NCI-H2227 treated with DMSO at 0.1 percent for 48 hours (cell line): ENCODE results near the gene CLCA2.

Experiments used
- DNase-seq: peaks from one replicate; lab custom pipeline; 2025; lab: John Stamatoyannopoulos, UW

The CLCA2 gene, protein sequence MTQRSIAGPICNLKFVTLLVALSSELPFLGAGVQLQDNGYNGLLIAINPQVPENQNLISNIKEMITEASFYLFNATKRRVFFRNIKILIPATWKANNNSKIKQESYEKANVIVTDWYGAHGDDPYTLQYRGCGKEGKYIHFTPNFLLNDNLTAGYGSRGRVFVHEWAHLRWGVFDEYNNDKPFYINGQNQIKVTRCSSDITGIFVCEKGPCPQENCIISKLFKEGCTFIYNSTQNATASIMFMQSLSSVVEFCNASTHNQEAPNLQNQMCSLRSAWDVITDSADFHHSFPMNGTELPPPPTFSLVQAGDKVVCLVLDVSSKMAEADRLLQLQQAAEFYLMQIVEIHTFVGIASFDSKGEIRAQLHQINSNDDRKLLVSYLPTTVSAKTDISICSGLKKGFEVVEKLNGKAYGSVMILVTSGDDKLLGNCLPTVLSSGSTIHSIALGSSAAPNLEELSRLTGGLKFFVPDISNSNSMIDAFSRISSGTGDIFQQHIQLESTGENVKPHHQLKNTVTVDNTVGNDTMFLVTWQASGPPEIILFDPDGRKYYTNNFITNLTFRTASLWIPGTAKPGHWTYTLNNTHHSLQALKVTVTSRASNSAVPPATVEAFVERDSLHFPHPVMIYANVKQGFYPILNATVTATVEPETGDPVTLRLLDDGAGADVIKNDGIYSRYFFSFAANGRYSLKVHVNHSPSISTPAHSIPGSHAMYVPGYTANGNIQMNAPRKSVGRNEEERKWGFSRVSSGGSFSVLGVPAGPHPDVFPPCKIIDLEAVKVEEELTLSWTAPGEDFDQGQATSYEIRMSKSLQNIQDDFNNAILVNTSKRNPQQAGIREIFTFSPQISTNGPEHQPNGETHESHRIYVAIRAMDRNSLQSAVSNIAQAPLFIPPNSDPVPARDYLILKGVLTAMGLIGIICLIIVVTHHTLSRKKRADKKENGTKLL

DNA sequence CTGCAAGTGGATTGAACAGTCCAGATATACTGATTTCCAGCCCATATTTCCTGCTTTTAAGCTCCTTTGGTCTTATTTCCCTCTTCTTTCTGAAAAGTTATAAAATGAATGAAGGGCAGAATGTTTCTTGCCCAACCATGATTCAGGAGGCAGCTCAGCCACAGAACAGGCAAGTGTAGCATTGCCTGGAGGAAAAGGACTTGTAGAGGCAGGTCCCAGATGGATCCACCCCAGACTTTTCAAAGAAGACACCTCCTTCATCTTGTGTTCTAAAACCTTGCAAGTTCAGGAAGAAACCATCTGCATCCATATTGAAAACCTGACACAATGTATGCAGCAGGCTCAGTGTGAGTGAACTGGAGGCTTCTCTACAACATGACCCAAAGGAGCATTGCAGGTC, at the start of gene CLCA2:
TSS of gene CLCA2 (plus strand) at position 299 of the 400 bp plus-strand sequence. CDS start at position 376, 77 bp downstream.
- DNase-seq, result no peak

DNA sequence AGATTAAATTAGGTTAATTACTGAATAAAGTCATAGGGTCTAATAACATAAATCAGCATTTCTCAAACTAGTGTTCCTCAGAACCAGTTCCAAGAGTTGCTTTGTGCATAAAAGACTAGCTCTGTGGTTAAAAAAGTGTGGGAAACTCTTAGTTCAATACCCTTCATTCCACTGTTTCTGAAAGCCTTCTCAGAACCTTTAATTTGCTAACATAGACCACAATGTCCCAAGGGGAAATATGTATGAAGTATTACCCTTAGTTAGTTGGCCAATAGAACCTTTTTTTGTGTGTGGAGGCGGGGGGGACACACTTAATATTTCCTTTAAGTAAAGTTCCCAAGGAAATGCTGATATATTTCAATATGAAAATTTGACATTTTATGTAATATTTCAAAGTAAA, 48.3 kb upstream of the CLCA2 start:
- DNase-seq, result no peak

DNA sequence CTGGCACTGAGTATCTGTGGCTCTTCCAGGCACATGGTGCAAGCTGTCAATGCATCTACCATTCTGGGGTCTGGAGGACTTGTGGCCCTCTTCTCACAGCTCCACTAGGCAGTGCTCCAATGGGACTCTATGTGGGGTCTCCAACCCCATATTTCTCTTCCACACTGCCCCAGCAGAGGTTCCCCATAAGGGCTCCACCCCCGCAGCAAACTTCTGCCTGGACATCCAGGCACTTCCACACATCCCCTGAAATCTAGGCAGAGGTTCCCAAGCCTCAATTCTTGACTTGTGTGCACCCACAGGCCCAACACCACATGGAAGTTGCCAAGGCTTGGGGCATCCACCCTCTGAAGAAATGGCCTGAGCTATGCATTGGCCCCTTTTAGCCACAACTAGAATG, 46.6 kb upstream of the CLCA2 start:
- DNase-seq, result no peak

DNA sequence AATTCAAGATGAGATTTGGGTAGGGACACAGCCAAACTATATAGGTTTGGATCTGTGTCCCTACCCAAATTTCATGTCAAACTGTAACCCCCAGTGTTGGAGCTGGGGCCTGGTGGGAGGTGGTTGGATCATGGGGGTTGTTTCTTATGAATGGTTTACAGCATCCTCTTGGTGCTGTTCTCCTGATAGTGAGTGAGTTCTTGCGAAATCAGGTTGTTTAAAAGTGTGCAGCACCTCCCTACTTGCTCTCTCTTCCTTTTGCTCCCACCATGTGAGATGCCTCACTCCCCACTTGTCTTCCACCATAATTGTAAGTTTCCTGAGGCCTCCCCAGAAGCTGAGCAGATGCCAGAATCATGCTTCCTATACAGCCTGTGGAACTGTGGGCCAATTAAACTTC, 45.2 kb upstream of the CLCA2 start:
- DNase-seq, result no peak

DNA sequence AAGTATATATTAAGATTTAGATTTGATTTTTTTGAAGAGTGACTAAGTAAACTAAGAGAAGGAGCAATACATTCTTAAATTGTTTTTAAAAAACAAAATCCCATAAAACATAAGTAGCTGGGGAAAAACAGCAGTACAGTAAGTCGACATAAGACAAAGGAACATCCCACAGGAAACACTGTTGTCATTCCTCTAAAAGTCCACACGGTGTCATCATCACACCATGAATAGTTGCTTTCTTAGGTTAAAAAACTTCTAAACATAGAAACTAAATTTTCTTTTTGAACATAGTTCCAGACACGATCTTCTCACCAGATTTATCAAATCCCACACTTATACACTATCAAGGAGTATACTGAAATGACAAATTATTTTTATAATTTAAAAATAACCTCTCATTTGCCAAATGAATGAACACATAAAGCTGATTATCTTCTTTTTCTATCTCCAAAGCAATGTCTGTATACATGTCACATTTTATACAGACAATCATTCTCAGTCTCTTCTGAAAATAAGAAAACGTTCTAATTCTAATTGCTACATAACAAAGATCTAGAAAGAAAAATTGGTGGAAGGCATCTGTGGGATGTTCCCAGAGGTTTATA, 43.6 kb upstream of the CLCA2 start:
- DNase-seq, result peak; percentile 77

DNA sequence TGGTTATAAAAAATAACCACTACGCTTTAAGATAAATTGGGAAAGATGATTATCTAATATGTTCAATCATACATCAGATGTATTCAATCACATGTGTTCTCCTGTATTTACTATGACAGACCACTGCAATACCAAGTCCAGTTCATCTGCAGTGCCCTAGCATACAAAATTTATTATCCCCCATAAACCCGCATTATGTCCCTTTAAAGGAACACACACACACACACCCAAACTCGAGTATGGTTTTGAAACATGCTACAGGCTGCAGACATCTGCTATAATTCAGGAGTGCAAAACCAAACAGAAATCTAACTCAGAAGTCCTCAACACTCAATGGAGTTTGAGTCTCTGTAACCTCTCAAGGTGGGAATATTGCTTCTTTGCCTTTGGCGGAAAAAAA, 42.7 kb upstream of the CLCA2 start:
- DNase-seq, result no peak

DNA sequence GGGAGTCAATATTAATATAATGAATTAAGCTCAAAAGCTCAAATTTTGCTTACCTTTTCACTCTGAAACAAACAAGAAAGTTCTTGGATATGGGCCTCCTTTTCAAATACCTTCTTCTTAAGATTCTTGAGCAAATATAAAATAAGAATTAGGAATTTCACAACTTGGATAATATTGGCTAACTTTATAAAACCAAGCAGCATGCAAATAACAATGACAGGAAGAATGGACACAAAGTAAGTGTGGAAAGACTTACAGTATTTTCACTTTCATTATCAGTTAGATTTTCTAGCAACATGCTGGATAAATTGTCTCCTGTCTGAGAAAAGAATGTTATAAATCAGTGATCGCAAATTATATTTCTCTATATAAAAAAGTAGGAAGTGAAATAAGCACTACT, 41.1 kb upstream of the CLCA2 start:
- no peak for DNase-seq

DNA sequence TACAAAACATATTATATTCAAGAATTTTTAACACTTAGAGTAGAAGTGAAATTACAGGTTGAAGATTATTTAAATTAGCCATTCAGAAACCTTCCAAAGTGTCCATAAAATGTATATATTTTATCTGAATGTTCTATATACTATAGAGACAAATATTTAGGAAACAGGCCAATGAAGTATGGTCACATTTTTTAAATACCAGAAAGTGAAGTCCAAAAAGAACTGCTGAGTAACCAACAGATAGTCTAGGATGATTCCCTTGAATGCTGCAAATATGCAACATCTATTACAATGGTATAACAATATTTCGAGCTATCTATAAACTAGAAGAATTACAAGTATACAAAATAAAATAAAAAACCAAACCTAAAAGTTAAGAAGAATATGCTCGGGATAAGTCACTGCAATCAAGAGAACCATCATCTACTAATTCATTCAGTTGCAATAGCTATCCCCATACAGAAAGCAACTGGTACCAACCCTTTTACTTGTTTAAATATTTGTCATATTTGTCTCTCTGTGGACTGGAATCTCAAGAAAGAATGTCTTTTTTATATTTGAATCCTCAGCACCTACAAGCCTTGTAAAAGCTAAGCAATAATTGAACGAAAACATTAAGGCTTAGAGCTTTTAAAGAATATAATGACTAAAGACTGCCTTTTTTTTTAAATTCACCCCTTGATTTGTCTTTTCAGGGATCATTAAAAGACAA, 35.9 kb upstream of the CLCA2 start:
- no peak for DNase-seq

DNA sequence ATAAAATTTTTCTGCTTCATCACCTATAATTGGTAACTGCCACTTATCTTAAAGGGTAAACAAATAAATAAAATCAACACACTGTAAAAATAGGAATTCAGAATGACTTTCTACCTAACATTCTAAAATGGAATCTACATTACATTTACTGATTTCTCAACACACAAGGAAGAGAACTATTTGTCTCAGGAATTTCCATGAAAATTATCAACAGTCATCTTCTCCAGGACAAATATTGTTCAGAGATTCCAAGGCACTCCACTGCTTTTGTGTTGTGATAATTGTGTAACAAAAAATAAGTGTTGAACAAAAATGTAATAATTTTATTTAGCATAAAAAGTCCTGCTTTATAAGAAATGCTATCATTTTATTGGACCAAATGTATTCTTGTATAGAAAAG, 35.2 kb upstream of the CLCA2 start:
- DNase-seq, result no peak

DNA sequence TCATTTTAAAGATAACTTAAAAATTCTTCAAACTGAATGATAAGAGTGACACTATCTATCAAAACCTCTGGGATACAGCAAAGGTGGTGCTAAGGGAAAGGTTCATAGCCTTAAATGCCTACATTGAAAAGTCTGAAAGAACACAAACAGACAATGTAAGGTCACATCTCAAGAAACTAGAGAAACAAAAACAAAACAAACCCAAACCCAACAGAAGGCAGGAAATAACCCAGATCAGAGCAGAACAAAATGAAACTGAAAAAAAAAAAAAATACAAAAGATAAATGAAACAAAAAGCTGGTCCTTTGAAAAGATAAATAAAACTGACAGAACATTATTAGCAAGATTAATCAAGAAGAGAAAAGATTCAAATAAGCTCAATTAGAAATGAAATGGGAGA, 34.7 kb upstream of the CLCA2 start:
- DNase-seq, result no peak

DNA sequence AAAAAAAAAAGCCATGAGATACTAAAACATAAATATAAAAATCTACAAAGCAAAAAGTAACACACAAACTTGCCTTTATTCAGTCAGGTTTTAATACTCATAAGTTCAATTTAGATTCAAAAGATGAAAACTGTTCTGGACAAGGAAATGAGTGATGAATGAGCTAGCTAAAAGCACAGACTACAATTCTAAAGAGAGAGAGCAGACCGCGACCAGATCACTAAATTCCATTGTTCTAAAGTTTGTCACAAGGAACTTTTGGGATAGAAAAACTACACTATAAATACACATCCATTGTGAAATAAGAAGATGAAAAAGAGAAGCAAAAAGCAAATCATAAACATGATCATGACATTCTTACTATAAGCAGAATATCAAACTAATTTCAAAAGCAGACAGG, 29.6 kb upstream of the CLCA2 start:
- DNase-seq, result no peak

DNA sequence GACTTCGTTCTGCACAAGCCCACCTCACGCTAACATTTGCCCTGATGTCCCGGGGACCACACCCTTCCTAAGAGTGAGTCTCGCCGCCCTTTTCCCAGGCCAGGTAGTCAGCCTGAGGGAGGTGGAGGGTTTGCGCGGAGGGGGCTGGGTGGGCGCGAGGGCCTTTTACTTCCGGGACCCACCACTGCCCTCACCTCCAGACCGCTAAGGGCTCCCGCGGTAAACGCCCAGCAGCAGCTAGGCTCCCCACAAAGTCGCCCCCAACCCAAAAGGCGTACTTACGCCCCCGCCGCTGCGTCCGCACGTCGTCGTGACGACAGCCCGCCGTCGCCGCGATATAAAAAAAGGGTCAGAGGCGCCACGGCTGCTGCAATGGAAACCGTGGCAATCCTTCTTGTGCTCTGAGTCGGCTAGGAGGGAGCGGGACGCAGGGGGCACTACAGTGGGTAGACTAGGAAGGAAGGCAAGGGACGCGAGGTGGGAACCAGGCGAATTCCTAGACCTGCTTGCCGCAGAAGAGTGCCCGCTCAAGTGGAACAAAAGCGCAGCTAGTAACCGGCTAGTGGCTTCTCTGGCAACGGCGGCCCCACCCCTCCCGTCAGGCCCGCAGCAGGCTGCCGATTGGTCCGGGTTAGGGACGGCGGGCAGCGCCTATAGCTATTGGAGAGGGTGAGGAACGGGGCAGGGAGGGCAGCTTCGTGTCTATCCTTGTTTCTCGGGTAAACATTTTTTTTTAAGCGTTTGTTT, 28.0 kb upstream of the CLCA2 start, which contains the start of gene ODF2L:
TSS of gene ODF2L (minus strand) at position 573 of the 747 bp plus-strand sequence. CDS start 9,296 bp downstream, outside the sequence.
- peak; percentile 89 for DNase-seq

DNA sequence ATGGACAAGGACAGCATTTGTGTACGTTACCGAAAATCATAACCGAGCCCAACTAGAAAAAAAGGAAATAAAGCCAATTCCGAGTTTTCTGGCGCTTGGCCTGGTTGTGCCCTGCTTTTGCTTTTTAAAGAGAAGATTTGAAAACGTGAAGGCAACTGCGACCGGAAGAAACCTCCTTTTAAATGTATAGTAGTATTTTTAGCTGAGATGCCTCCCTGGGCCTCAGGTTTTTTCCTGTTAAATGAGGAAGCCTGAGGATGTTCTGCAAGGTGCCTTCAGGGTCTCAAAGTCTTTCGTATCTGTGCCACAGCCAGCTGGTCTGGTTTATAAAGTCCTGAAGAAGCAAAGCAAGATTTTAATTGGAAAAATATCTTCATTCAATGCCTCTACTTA, 27.5 kb upstream of the CLCA2 start:
- no peak for DNase-seq

DNA sequence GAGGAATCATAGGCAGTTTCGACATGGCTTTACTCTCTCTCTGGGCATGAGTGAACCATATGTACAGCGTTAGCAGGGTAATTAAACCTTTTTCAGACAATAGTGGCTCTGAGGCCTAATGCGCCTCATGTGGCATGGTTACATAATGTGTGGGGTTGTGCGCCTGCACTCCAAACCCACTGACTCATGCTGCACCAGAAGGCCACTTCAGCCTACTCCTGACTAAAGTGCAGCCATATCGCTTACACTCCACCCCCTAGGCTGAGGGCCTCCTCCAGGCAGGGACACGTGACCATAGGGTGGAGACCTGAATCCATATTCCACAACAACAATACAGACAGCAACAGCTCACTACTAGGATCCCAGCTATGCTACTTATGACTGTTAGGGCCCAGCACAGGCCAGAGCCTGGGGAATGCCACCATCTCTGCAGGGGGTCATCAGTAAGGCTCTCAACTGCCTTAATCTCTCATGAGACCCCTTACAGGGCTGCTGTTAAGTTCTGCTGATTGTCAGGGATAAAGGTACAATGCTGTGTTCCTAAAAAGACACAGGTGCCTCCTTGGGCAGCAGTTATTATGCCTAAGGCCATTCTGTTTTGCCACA, 14.5 kb upstream of the CLCA2 start:
- DNase-seq, result no peak

DNA sequence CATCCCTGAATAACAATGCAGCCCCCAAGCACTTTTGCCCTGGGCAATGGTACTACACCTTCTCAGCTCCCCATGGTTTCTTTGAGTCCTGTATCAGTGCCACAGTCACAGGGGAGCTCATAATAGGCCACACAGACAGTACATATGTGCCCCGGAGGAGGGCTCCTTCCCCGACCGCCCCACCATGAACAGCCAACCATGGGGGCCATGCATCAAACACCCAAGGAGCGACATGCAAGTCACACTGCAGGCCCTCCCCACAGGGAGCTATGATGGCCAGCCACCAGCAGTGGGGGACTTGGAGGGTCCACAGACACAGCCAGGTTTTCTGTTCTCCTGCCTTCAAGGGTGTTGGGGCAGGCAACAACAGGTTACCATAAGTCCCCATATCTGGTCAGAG, 13.1 kb upstream of the CLCA2 start:
- no peak for DNase-seq

DNA sequence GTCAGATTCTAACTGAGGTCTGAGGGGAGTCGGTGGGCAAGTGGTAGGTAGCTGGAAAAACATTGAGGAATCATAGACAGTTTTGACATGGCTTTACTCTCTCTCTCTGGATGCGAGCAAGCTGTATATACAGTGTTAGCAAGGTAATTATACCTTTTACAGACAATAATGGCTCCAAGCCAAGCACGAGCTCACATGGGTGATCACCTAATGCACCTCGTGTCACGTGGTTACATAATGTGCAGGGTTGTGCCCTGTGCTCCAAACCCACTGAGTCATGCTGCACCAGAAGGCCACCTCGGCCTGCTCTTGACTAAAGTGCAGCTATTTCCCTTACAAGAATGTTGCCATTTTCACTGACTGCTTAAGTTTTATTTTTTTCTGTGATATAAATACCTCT, 7.6 kb upstream of the CLCA2 start:
- peak; percentile 26 for DNase-seq

DNA sequence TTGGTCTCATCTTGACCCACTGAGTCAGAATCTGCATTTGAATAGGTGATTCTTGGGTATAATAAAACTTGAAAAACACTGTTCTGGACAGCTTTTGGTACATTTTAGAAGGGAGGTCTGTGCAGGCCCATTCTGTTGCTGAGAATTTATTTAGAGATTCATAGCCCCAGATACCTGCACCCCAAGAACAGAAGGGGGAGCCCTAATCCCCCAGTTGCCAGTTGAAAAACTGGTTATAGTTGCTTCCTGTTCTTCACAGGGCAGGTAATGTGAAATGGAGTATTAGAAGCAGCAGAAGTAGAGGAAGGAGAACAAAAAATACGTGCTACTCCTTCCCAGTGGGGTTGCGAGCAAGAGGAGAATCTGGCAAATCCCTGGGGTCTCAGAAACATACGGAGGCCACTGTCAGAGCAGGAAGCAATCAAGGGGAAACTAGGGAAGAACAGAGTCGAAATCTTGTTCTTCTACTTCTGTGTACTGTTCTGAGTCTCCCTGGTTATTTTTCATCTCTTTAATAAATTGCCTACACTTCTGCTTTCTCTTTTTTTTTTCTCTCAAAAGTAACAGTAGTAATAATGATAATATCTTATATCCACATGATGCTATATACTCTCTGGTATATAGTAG, 4.6 kb upstream of the CLCA2 start:
- no peak for DNase-seq

DNA sequence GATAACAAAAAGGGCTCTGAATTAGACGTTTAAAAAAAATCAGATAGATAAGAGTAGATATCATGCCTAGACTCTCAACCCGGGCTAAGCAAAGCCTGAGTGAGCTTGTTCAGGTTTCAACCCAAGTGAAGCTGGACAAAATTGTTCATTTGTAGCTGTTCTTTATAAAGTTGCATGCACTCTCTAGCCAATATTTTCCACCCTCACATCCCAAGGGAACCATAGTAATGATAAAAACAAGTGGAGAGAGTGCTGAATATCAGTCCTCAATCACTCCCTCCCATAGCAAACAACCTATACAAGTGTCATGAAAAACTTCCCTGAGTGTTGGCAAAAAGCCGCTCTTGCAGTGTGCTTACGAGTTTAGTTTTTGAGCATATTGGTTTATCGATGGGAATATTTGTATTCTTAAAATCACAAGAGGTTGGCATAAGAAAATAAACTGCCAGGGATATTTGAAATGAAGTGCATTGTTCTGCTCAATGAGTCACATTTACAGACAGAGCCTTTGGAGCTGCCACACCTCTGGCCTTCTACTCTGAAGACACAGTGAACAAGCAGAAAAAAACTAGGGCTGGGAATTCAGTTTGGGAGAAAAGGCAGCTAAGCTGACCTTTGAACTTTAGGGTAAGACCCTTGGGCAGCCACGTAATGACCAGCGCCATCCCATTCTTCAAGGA, 2.2 kb upstream of the CLCA2 start:
- no peak for DNase-seq

DNA sequence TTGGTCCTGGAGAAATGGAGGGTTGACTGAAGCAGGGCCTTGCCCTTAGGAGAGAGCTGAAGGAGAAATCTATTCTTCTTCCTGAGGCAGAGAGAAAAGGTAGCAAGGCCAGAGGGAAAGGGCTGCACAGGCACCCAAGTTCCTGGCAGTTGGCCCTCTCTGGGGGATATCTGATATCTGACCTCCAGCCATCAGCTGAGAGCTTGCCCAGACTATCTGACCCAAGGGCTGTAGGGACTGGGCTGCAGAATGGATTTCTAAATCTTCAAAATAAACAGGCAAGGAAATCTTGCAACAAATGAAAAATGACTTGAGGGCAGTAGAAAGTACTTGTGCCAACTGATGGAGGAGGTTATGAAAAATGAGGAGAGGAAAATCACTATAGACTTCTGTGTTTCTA, 498 bp upstream of the CLCA2 start:
- DNase-seq, result no peak
